ENCODE data around the gene OGN. TPM values are rescaled to one million over a fixed set of nuclear protein-coding genes. Genes with fewer than 3 reads are reported as not detected.

The OGN gene, protein sequence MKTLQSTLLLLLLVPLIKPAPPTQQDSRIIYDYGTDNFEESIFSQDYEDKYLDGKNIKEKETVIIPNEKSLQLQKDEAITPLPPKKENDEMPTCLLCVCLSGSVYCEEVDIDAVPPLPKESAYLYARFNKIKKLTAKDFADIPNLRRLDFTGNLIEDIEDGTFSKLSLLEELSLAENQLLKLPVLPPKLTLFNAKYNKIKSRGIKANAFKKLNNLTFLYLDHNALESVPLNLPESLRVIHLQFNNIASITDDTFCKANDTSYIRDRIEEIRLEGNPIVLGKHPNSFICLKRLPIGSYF
- total RNA-seq: 0.08 TPM in 1 of 2 replicates, not detected in the other

GRCh38 chr9:92404042-92404836 lies at the start of gene OGN:
Gene OGN, minus strand, starts transcription at chr9:92404578. Its CDS starts 1,171 bp downstream, at chr9:92403407.

DNA sequence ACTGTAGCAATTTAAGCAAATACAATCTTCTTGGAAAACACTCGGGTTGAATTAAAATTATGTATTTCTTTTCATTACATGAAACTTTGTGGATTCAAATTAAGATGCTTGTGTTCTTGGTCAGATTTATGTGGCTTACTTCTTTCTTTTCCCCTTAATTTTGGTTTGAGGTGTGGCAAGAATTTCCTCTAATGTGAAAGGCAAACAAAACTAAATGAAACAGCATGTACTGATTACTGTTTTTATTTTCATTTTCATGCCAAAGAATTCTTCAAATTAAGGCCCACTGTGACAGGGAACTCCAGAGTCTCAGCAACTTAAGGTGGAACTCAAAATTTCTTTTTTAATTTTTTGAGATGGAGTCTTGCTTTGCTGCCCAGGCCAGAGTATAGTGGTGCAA lies 20.0 kb upstream of the OGN start, which contains the start of gene OMD:
Gene OMD, minus strand, starts transcription at position 132 of the 400 bp plus-strand sequence. CDS start 6,913 bp downstream, outside the sequence.

Other genes with a start within 250 kb of the OGN start
- gene IARS1, start 110.9 kb downstream of the OGN start, total RNA-seq: 63.4 and 242 TPM in 2 replicates
- gene NOL8, start 79.2 kb downstream of the OGN start, total RNA-seq: 14.3 and 14.6 TPM in 2 replicates
- 0.72 and 3.2 TPM in 2 replicates for gene CENPP, start 78.6 kb downstream of the OGN start, total RNA-seq
- gene OMD, start 19.9 kb upstream of the OGN start, total RNA-seq: not detected in 2 replicates
- gene ASPN, start 77.9 kb upstream of the OGN start, total RNA-seq: not detected in 2 replicates
- 0.39 and 2.2 TPM in 2 replicates for gene ECM2, start 131.4 kb upstream of the OGN start, total RNA-seq

Measured in epithelial cell of alveolus of lung (primary cell).